HepG2 (cell line): ENCODE measurements around the gene RPL23. TPM values are rescaled to one million over a fixed set of nuclear protein-coding genes. Genes with fewer than 3 reads are reported as not detected.

Source experiments
- AGO2 ChIP-seq: fragments of 200-400 bp; formaldehyde crosslinking; optimal IDR thresholded peaks from 2 replicates; pipeline ENCODE3; 2017; ENCODE audit warnings: mild to moderate bottlenecking, low read depth, low read length, moderate library complexity
- CAMTA2 ChIP-seq: sonication (generic); formaldehyde crosslinking; IDR thresholded peaks from 2 replicates; pipeline ENCODE4 v1.4.0; 2020; ENCODE audit warnings: mild to moderate bottlenecking, missing genetic modification reagents, borderline replicate concordance
- HHEX ChIP-seq: IDR thresholded peaks from 2 replicates; pipeline ENCODE4 v1.6.1; 2016; ENCODE audit warnings: control low read depth
- HNF4A ChIP-seq: sonication (generic); formaldehyde crosslinking; IDR thresholded peaks from 2 replicates; pipeline ENCODE4 v1.4.0; 2020; ENCODE audit warnings: missing genetic modification reagents
- HNF4G ChIP-seq, 2 experiments: sonication (generic) in 1 of 2; formaldehyde crosslinking in 1 of 2; IDR thresholded peaks; 2 replicates each; pipeline versions ENCODE4 v1.4.0 to v1.6.1; 2011 to 2020; ENCODE audit warnings: borderline replicate concordance in 2 of 2, low read depth in 2 of 2, mild to moderate bottlenecking in 2 of 2, low read length in 1 of 2, missing genetic modification reagents in 1 of 2, moderate library complexity in 1 of 2
- MTA1 ChIP-seq: sonication (generic); formaldehyde crosslinking; IDR thresholded peaks from 2 replicates; pipeline ENCODE4 v1.4.0; 2020; ENCODE audit warnings: missing genetic modification reagents, mild to moderate bottlenecking, borderline replicate concordance
- MYC ChIP-seq: sonication (generic); formaldehyde crosslinking; IDR thresholded peaks from 2 replicates; pipeline ENCODE4 v1.9.0; 2021; ENCODE audit warnings: missing genetic modification reagents, borderline replicate concordance
- NR2C2 ChIP-seq: sonication (generic); formaldehyde crosslinking; IDR thresholded peaks from 2 replicates; pipeline ENCODE4 v1.4.0; 2020; ENCODE audit warnings: missing genetic modification reagents, mild to moderate bottlenecking, moderate library complexity, borderline replicate concordance
- PLSCR1 ChIP-seq: sonication (generic); formaldehyde crosslinking; IDR thresholded peaks from 2 replicates; pipeline ENCODE4 v1.5.0; 2020; ENCODE audit warnings: missing genetic modification reagents, mild to moderate bottlenecking, borderline replicate concordance
- ZBTB7A ChIP-seq: sonication (generic); formaldehyde crosslinking; IDR thresholded peaks from 2 replicates; pipeline ENCODE4 v1.8.0; 2022; ENCODE audit warnings: mild to moderate bottlenecking, missing genetic modification reagents
- ZBTB7B ChIP-seq: sonication (generic); formaldehyde crosslinking; IDR thresholded peaks from 2 replicates; pipeline ENCODE4 v1.4.0; 2020; ENCODE audit warnings: missing genetic modification reagents
- ZKSCAN8 ChIP-seq: IDR thresholded peaks from 2 replicates; pipeline ENCODE4 v1.6.1; 2016; ENCODE audit warnings: borderline replicate concordance, missing genetic modification reagents, missing compliant biosample characterization
- ZNF574 ChIP-seq: sonication (generic); formaldehyde crosslinking; IDR thresholded peaks from 2 replicates; pipeline ENCODE4 v1.4.0; 2020; ENCODE audit warnings: missing genetic modification reagents
- ZNF703 ChIP-seq: sonication (generic); formaldehyde crosslinking; IDR thresholded peaks from 2 replicates; pipeline ENCODE4 v1.5.1; 2020; ENCODE audit warnings: missing genetic modification reagents, mild to moderate bottlenecking, moderate library complexity, borderline replicate concordance
- polyA plus RNA-seq, 8 experiments: library from polyadenylated mRNA; depleted of rRNA in 3 of 8; stranded (reverse) in 7 of 8; unstranded in 1 of 8; fragments of >200 nt; fragmentation: Illumina TruSeq in 4 of 8; extraction: Trizol in 4 of 8; gene quantifications; 2 replicates each; pipeline versions ENCODE4 v1.2.1 to v1.2.3, GENCODE V29; 2011 to 2016; ENCODE audit warnings: low read depth in 4 of 8, missing spikeins in 1 of 8, mixed read lengths in 1 of 8; ENCODE audit not compliant: insufficient read depth in 1 of 8
- total RNA-seq, 5 experiments: library from RNA; depleted of rRNA; stranded (reverse); fragments of >200 nt; fragmentation: Illumina TruSeq; extraction: Trizol; gene quantifications; 2 replicates each; pipeline ENCODE4 v1.2.3, GENCODE V29; 2016; ENCODE audit warnings: low read depth in 1 of 5
- TF ChIP-seq, protein P1 (sequence below): sonication (generic); formaldehyde crosslinking; IDR thresholded peaks from 2 replicates; pipeline ENCODE4 v1.8.1; 2022; ENCODE audit warnings: low read depth, mild to moderate bottlenecking, missing genetic modification reagents
- TF ChIP-seq, protein P2 (sequence below): IDR thresholded peaks from 2 replicates; pipeline ENCODE4 v1.6.1; 2016; ENCODE audit warnings: mild to moderate bottlenecking
- TF ChIP-seq, protein P3 (sequence below): sonication (generic); formaldehyde crosslinking; IDR thresholded peaks from 2 replicates; pipeline ENCODE4 v1.4.0; 2020; ENCODE audit warnings: missing genetic modification reagents

Gene RPL23
- total and polyA plus RNA-seq, 2 of the 13 experiments (the other 11 are each of a cell fraction or from before 2014, with no cell fraction given) = 2,790 to 4,860 TPM

DNA sequence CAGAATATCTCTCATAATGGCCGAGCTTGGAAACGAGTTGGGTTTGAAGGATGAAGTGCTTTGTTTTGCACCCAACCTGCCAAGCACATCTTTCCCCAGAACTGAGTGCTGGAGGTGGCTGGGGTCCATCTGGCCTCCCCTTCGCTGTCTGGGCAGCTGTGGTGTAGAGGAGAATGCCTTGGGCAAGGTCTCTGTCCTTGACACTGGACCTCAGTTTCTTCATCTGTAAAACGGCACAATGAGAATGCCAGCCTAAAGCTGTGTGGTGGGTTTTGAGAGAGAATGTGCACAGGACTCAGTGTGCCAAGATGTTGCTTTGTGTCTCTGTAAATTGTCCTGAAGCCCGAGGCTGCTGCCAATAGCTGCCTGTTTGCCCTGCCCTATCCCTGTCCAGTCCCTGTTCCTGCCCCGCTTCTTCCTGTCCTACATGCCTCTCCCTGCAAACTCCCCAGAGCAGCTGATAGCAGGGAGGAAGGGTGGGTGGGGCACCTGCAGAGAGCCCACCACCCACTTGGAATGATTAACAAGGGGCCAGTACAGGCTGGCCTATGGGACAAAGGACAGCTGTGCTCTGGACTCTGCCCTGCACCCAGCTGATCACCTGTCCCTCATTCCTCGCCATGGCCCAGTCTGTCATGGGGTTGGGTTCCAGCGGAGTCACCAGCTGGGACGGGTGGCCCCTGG lies 31.7 kb upstream of the RPL23 start (continued):
- TF ChIP-seq, protein P1, sequence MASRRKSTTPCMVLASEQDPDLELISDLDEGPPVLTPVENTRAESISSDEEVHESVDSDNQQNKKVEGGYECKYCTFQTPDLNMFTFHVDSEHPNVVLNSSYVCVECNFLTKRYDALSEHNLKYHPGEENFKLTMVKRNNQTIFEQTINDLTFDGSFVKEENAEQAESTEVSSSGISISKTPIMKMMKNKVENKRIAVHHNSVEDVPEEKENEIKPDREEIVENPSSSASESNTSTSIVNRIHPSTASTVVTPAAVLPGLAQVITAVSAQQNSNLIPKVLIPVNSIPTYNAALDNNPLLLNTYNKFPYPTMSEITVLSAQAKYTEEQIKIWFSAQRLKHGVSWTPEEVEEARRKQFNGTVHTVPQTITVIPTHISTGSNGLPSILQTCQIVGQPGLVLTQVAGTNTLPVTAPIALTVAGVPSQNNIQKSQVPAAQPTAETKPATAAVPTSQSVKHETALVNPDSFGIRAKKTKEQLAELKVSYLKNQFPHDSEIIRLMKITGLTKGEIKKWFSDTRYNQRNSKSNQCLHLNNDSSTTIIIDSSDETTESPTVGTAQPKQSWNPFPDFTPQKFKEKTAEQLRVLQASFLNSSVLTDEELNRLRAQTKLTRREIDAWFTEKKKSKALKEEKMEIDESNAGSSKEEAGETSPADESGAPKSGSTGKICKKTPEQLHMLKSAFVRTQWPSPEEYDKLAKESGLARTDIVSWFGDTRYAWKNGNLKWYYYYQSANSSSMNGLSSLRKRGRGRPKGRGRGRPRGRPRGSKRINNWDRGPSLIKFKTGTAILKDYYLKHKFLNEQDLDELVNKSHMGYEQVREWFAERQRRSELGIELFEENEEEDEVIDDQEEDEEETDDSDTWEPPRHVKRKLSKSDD (CRISPR knock-in tag) = no peak
- peak; percentile 95 for TF ChIP-seq HNF4A (CRISPR knock-in tag)
- no peak for TF ChIP-seq NR2C2
- TF ChIP-seq ZKSCAN8 (CRISPR knock-in tag) = no peak
- TF ChIP-seq, protein P2, sequence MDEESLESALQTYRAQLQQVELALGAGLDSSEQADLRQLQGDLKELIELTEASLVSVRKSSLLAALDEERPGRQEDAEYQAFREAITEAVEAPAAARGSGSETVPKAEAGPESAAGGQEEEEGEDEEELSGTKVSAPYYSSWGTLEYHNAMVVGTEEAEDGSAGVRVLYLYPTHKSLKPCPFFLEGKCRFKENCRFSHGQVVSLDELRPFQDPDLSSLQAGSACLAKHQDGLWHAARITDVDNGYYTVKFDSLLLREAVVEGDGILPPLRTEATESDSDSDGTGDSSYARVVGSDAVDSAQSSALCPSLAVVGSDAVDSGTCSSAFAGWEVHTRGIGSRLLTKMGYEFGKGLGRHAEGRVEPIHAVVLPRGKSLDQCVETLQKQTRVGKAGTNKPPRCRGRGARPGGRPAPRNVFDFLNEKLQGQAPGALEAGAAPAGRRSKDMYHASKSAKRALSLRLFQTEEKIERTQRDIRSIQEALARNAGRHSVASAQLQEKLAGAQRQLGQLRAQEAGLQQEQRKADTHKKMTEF (CRISPR knock-in tag) = peak; percentile 35; the same call in 1 of the 2 replicates
- peak; percentile 54; the same call in 1 of the 2 replicates for TF ChIP-seq ZBTB7B (CRISPR knock-in tag)
- TF ChIP-seq HNF4G (IDR thresholded peaks at IDR 0.05; ENCODE audit: borderline replicate concordance, low read depth, low read length) = peak; percentile 86
- no peak; the same call in 1 of the 2 replicates for TF ChIP-seq HNF4G (CRISPR knock-in tag; IDR thresholded peaks at IDR 0.05; ENCODE audit: borderline replicate concordance, low read depth)
- peak; percentile 66; the same call in 1 of the 2 replicates for TF ChIP-seq MTA1 (CRISPR knock-in tag)
- no peak for TF ChIP-seq HHEX (CRISPR knock-in tag)
- TF ChIP-seq, protein P3, sequence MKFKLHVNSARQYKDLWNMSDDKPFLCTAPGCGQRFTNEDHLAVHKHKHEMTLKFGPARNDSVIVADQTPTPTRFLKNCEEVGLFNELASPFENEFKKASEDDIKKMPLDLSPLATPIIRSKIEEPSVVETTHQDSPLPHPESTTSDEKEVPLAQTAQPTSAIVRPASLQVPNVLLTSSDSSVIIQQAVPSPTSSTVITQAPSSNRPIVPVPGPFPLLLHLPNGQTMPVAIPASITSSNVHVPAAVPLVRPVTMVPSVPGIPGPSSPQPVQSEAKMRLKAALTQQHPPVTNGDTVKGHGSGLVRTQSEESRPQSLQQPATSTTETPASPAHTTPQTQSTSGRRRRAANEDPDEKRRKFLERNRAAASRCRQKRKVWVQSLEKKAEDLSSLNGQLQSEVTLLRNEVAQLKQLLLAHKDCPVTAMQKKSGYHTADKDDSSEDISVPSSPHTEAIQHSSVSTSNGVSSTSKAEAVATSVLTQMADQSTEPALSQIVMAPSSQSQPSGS (CRISPR knock-in tag) = peak; percentile 65; the same call in 1 of the 2 replicates
- peak; percentile 88 for TF ChIP-seq ZBTB7A (CRISPR knock-in tag)
- TF ChIP-seq MYC = no peak
- no peak for TF ChIP-seq ZNF703
- no peak for TF ChIP-seq AGO2
- TF ChIP-seq ZNF574 (CRISPR knock-in tag) = peak; percentile 41; the same call in 1 of the 2 replicates
- TF ChIP-seq CAMTA2 (CRISPR knock-in tag) = no peak
- TF ChIP-seq PLSCR1 (CRISPR knock-in tag) = no peak
